Stimulated activated CD8-positive, alpha-beta memory T cell treated with anti-CD3 and anti-CD28 coated beads, Interleukin-15, amount 100 ng/mL, for 1 hour (primary cell): ENCODE data around the gene CBR3.
"Not testable (repeated sequence)": the region's sequence is repeated elsewhere in the genome, so short reads cannot be mapped to it uniquely, and the experiment has no call there.

ENCODE experiments used
- DNase-seq: peaks from one replicate; pipeline ENCODE4 v3.0.0-alpha.2; 2020; ENCODE audit warnings: low read depth

CBR3 gene

GRCh38 chr21:36134803-36135390 is at the start of gene CBR3:
TSS of gene CBR3 (plus strand) at chr21:36135079. CDS start at chr21:36135193, 114 bp downstream.
- no peak for DNase-seq

- no peak for DNase-seq
These were observed 47.3 kb upstream of the CBR3 start for GRCh38 chr21:36087362-36088138.

DNA sequence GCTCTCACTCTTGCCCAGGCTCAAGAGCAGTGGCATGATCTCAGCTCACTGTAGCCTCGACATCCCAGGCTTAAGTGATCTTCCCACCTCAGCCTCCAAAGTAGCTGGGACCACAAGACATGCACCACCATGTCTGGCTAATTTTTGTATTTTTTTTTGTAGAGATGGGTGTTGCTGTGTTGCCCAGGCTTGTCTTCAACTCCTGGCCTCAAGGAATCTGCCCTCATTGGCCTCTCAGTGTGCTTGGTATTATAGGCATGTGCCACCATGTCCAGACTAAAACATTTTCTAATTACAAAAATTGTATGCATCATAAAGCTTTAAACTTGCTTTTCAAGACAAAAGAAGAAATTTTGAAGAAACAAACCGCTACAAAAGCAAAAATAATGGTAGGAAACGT is 44.9 kb upstream of the CBR3 start:
- no peak for DNase-seq

GRCh38 chr21:36092681-36093080 is 42.2 kb upstream of the CBR3 start:
- DNase-seq: no peak

DNA sequence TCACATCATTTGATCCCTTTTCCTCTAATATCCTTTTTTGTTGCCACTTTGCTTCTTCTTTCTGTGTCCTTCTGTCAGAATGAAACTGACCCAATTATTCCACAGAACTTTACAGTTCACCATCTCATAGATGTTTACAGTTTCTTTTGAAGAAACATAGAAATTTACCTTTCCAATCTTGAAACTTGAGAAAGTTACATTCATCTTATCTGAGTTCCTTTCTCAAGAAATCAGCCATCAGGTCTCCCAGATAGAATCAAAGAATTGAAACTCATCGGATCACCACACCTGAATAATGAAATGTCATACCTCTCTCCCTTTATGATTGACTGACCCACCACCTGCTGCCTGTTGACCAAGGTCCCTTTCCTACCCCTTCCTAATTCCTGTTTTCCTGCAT is 41.4 kb upstream of the CBR3 start:
- DNase-seq: no peak

GRCh38 chr21:36096398-36097290 is 38.2 kb upstream of the CBR3 start:
- no peak for DNase-seq

- DNase-seq: no peak
These were observed 37.3 kb upstream of the CBR3 start for GRCh38 chr21:36097427-36098181.

GRCh38 chr21:36098182-36098532 is 36.7 kb upstream of the CBR3 start:
- DNase-seq: no peak

GRCh38 chr21:36099000-36099399 is 35.9 kb upstream of the CBR3 start:
- DNase-seq: no peak

DNA sequence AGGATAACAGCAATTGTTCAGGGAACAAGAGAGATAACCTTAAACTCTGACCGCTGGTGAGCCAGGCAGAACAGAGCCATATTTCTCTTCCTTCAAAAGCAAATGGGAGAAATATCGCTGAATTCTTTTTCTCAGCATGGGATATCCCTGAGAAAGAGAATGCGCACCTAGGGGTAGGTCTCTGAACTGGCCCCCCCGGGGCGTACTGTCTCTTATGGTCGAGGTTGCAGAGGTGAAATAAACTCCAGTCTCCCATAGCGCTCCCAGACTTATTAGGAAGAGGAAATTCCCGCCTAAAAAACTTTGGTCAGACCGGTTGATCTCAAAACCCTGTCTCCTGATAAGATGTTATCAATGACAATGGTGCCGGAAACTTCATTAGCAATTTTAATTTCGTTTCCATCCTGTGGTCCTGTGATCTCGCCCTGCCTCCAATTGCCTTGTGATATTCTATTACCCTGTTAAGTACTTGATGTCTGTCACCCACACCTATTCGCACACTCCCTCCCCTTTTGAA is 35.1 kb upstream of the CBR3 start:
- not testable (repeated sequence) for DNase-seq

- DNase-seq: no peak
These were observed 33.8 kb upstream of the CBR3 start for GRCh38 chr21:36100971-36101641.

GRCh38 chr21:36103434-36103833 is 31.4 kb upstream of the CBR3 start:
- no peak for DNase-seq

DNA sequence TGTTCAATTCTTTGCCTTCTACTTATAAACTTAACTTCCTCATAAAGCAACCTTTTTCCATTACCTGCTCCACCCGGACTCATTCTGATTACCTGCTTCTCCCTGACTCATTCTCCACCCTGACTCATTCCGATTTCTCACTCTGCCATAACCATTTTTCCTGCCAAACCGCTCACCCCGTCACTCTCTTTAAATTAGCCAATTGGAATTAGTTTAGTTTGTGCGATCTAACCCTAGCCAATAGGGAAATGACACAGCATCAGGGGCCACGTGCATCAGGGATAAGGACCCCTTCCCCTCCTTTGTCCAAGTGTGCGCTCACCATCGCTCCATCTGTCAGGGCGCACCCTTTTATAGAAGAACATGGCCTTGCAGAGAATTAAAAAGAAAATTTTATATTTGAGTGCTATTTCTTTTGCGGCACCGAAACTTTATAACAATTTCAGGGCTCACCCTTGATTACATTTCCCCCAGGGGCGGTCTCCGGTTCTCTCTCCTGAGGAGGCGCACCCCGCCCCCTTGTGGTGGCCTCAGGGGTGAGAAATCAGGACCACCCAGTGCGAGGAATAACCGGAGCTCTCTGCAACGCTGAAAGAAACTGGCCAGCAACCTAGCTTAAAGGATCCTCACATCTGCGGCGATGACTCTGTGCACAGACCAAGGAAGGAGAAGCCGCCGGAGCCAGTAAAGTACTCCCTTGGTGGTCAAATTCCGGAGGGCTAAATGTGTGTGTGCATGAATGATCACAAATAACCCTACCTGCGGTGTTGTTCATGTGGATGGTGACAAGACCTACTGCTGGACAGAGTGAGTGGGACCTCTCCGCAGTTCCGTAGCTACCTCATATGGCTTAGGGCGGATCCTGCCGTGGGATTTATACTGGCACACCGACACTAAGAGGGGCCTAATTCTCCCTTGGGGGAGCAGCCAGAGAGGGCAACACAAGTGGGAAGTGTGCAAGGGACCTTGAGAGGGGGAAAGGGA is 30.3 kb upstream of the CBR3 start:
- DNase-seq: peak; percentile 43

DNA sequence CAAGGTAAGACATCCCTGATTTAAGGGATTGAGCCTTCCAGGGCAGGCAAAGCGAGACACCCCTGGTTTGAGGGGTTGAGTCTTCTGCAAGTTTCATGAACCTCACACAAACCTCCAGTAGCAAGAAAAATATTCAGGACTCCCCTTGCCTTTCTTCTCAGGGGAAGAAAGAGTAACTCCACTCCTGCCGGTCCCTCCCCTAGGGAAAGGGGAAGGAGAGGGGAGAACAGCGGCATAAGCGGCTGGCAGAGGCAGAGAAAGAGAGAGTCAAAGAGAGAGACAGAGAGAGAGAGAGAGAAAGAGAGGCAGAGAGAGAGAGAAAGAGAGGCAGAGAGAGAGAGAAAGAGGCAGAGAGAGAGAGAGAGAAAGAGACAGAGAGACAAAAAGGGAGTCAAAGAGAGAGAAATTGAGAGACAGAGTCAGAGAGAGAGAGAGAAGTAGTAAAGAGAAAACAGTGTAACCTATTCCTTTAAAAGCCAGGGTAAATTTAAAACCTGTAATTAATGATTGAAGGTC is 29.5 kb upstream of the CBR3 start:
- DNase-seq: no peak

- no peak for DNase-seq
These were observed 25.0 kb upstream of the CBR3 start for GRCh38 chr21:36109868-36110267.

DNA sequence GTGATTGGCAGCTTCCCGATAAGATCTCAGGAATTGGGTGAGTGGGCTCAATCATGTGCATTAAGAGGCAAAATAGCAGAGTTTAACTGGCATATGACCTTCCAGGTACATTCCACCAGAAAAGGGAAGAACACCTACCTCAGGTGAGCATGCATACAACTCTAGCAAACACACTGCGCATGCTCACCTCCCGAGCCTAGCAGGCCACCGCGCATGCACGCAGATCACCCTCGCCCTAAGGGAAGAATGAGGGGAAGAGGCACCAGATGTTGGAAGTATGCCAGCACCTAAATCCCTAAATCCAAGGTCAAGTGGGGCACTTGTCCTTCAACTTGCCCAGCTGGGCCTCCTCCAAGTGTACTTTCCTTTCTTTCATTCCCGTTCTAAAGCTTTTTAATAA is 23.6 kb upstream of the CBR3 start:
- DNase-seq: no peak

DNA sequence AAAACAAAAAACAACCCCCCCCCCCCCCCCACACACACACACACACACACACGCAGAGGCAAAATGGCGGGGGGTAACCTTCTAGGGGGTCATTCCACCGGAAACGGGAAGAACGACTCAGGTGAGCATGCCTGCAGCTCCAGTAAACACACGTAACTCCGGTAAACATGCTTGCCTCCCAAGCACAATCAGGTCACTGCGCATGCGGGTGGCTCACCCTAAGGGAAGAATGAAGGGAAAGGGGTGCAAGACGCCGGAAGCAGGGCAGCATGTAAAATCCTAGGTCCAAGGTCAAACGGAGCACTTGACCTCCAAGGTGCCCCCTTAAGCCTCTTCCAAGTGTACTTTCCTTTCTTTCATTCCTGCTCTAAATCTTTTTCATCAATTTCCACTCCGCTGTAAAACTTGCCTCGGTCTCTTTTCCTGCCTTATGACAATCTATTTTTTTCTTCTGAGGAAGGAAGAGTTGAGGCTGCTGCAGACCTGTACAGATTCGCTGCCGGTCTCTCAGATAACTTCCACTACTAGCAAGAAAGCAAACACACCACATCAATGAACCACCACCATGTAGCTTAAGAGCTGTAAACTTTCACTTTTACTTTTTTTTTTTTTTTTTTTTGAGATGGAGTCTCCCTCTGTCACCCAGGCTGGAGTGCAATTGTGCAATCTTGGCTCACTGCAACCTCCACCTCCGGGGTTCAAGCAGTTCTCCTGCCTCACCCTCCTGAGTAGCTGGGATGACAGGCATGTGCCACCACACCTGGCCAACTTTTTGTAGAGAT is 21.0 kb upstream of the CBR3 start:
- no peak for DNase-seq

DNA sequence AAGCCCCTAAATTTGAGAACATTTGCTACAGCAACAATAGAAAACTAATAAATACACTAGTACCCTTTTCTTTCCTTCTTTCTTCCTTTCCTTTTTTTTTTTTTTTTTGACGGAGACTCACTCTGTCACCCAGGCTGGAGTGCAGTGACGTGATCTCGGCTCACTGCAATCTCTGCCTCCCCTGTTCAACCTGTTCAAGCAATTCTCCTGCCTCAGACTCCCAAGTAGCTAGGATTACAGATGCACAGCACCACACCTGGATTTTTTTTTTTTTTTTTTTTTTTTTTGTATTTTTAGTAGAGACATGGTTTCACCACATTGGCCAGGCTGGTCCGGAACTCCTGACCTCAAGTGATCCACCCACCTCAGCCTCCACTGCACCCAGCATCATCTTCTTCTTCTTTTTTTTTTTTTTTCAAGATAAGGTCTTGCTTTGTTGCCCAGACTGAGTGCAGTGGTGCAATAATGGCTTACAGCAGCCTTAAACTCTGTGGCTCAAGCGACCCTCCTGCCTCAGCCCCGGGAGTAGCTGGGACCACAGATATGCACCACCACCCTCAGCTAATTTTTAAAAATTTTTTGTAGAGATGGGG is 19.6 kb upstream of the CBR3 start:
- DNase-seq: no peak

DNA sequence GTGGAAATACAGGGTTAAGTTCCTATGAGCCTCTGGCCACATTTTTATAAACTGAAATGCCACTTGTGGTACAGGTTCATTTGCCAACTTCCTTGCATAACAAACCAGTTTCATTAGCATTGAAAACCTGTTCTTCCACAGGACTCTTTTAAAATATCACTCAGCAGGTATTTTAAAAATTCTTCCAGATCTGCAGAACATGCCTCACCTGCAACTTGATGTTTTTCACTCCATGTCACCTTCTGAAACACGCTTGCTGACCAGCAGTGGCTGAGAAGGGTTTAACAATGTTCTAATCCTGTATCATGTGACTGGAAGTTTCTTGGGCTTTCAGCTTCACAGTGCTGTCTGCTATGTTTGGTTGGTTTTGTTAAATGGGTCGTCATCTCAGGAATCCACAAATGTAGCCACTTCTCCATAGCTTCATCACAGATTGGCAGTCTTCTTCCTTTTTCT is 17.6 kb upstream of the CBR3 start:
- no peak for DNase-seq
